ENCODE data around the gene MIDN.

- TF ChIP-seq USF2 (IDR thresholded peaks at IDR 0.05): no peak
- TF ChIP-seq ELK1 (IDR thresholded peaks at IDR 0.05; ENCODE audit: low read depth, low read length): no peak
- TF ChIP-seq CTCF (IDR thresholded peaks at IDR 0.05): no peak
- TF ChIP-seq EP300 (IDR thresholded peaks at IDR 0.05): no peak
- TF ChIP-seq POLR2A (IDR thresholded peaks at IDR 0.05; ENCODE audit: low read length): no peak
- TF ChIP-seq ZFP36 (IDR thresholded peaks at IDR 0.05; ENCODE audit: borderline replicate concordance, partially characterized antibody): no peak
- no peak for TF ChIP-seq SREBF2 (IDR thresholded peaks at IDR 0.05)
Observed at GRCh38 chr19:1274081-1274851, 25.9 kb downstream of the MIDN start.

Data from A549 (cell line).